B cell (primary cell): ENCODE data around the gene SLC22A12.

ENCODE experiments used
- EZH2 ChIP-seq: IDR thresholded peaks from 2 replicates; pipeline ENCODE4 v1.6.1; 2012; ENCODE audit warnings: borderline replicate concordance, low read depth, mild to moderate bottlenecking, moderate library complexity, low read length; ENCODE audit not compliant: insufficient read depth, poor library complexity, severe bottlenecking
- TF ChIP-seq, protein P1 (sequence below): fragments of 200-600 bp; IDR thresholded peaks from one replicate; pipeline ENCODE4 v1.8.0; 2022; ENCODE audit warnings: antibody characterized with exemption, mild to moderate bottlenecking

DNA sequence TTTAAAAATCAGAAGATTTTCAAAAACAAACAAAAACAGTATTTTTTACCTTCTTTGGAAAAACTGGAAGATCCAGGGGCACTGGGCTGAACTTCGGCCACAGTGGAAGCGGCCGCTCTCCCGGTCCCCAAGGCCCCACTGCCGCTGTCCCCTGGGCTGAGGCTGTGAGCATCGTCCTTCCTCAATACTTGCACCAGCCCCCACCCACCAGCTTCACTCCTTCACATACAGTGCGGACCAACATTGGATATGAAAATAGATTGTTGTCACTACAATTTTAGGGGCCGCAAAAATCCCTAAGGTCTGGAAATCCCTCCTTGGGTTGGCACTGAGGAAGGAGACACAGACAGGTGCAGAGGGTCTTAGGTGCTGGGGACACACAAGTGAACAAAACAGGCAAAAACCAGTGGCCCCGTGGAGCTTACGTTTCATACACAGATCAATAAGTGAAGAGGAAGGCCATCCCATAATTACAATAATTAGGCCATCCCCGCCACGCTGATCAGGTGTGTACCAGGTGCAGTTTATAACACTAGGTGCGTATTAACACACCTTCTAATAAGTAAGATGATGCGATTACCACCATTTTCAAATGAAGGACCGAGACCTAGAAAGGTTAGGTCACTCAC, 28.2 kb upstream of the SLC22A12 start:
- no peak for TF ChIP-seq EZH2
- TF ChIP-seq, protein P1, sequence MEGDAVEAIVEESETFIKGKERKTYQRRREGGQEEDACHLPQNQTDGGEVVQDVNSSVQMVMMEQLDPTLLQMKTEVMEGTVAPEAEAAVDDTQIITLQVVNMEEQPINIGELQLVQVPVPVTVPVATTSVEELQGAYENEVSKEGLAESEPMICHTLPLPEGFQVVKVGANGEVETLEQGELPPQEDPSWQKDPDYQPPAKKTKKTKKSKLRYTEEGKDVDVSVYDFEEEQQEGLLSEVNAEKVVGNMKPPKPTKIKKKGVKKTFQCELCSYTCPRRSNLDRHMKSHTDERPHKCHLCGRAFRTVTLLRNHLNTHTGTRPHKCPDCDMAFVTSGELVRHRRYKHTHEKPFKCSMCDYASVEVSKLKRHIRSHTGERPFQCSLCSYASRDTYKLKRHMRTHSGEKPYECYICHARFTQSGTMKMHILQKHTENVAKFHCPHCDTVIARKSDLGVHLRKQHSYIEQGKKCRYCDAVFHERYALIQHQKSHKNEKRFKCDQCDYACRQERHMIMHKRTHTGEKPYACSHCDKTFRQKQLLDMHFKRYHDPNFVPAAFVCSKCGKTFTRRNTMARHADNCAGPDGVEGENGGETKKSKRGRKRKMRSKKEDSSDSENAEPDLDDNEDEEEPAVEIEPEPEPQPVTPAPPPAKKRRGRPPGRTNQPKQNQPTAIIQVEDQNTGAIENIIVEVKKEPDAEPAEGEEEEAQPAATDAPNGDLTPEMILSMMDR, result no peak
